HepG2 (cell line): Measurements from ENCODE around the gene FAM83D. TPM values are rescaled to one million over a fixed set of nuclear protein-coding genes. Genes with fewer than 3 reads are reported as not detected.
A peak's percentile ranks its signal among the peaks of the same experiment; 100 is the strongest.

ENCODE experiments used
- CHCHD3 ChIP-seq: sonication (generic); formaldehyde crosslinking; IDR thresholded peaks from 2 replicates; pipeline ENCODE4 v1.8.0; 2022; ENCODE audit warnings: mild to moderate bottlenecking, missing genetic modification reagents, moderate library complexity
- HMG20A ChIP-seq: IDR thresholded peaks from 2 replicates; pipeline ENCODE4 v1.6.1; 2016; ENCODE audit warnings: borderline replicate concordance
- KLF13 ChIP-seq: sonication (generic); formaldehyde crosslinking; IDR thresholded peaks from 2 replicates; pipeline ENCODE4 v1.4.0; 2020; ENCODE audit warnings: mild to moderate bottlenecking, missing genetic modification reagents
- MTF1 ChIP-seq: sonication (generic); formaldehyde crosslinking; IDR thresholded peaks from 2 replicates; pipeline ENCODE4 v1.5.0; 2020; ENCODE audit warnings: missing genetic modification reagents
- YEATS4 ChIP-seq: sonication (generic); formaldehyde crosslinking; IDR thresholded peaks from 2 replicates; pipeline ENCODE4 v1.4.0; 2020; ENCODE audit warnings: missing genetic modification reagents, borderline replicate concordance
- ZNF225 ChIP-seq: sonication (generic); formaldehyde crosslinking; IDR thresholded peaks from 2 replicates; pipeline ENCODE4 v1.4.0; 2020; ENCODE audit warnings: mild to moderate bottlenecking, missing genetic modification reagents
- ZNF329 ChIP-seq: sonication (generic); formaldehyde crosslinking; IDR thresholded peaks from 2 replicates; pipeline ENCODE4 v1.9.0; 2021; ENCODE audit warnings: low read depth, mild to moderate bottlenecking, missing genetic modification reagents
- ZNF572 ChIP-seq: sonication (generic); formaldehyde crosslinking; IDR thresholded peaks from 2 replicates; pipeline ENCODE4 v1.5.1; 2020; ENCODE audit warnings: mild to moderate bottlenecking, missing genetic modification reagents
- ZNF772 ChIP-seq: sonication (generic); formaldehyde crosslinking; IDR thresholded peaks from 2 replicates; pipeline ENCODE4 v1.5.0; 2020; ENCODE audit warnings: mild to moderate bottlenecking, missing genetic modification reagents
- ZSCAN29 ChIP-seq: sonication (generic); formaldehyde crosslinking; conservative IDR thresholded peaks from 2 replicates; pipeline ENCODE4 v1.4.0; 2020; ENCODE audit warnings: mild to moderate bottlenecking, missing genetic modification reagents
- polyA plus RNA-seq, 8 experiments: library from polyadenylated mRNA; depleted of rRNA in 3 of 8; stranded (reverse) in 7 of 8; unstranded in 1 of 8; fragments of >200 nt; fragmentation: Illumina TruSeq in 4 of 8; extraction: Trizol in 4 of 8; gene quantifications; 2 replicates each; pipeline versions ENCODE4 v1.2.1 to v1.2.3, GENCODE V29; 2011 to 2016; ENCODE audit warnings: low read depth in 4 of 8, missing spikeins in 1 of 8, mixed read lengths in 1 of 8; ENCODE audit not compliant: insufficient read depth in 1 of 8
- total RNA-seq, 5 experiments: library from RNA; depleted of rRNA; stranded (reverse); fragments of >200 nt; fragmentation: Illumina TruSeq; extraction: Trizol; gene quantifications; 2 replicates each; pipeline ENCODE4 v1.2.3, GENCODE V29; 2016; ENCODE audit warnings: low read depth in 1 of 5
- TF ChIP-seq, protein P1 (sequence below): sonication (generic); formaldehyde crosslinking; IDR thresholded peaks from 2 replicates; pipeline ENCODE4 v1.5.1; 2020; ENCODE audit warnings: mild to moderate bottlenecking, missing genetic modification reagents
- TF ChIP-seq, protein P2 (sequence below): sonication (generic); formaldehyde crosslinking; IDR thresholded peaks from 2 replicates; pipeline ENCODE4 v1.5.1; 2020; ENCODE audit warnings: missing genetic modification reagents, mild to moderate bottlenecking, borderline replicate concordance
- TF ChIP-seq, protein P3 (sequence below): sonication (generic); formaldehyde crosslinking; IDR thresholded peaks from 2 replicates; pipeline ENCODE4 v1.4.0; 2020; ENCODE audit warnings: missing genetic modification reagents

The FAM83D gene
- total and polyA plus RNA-seq, 2 of the 13 experiments (the other 11 are each of a cell fraction or from before 2014, with no cell fraction given) = 51.4 to 64.0 TPM

DNA sequence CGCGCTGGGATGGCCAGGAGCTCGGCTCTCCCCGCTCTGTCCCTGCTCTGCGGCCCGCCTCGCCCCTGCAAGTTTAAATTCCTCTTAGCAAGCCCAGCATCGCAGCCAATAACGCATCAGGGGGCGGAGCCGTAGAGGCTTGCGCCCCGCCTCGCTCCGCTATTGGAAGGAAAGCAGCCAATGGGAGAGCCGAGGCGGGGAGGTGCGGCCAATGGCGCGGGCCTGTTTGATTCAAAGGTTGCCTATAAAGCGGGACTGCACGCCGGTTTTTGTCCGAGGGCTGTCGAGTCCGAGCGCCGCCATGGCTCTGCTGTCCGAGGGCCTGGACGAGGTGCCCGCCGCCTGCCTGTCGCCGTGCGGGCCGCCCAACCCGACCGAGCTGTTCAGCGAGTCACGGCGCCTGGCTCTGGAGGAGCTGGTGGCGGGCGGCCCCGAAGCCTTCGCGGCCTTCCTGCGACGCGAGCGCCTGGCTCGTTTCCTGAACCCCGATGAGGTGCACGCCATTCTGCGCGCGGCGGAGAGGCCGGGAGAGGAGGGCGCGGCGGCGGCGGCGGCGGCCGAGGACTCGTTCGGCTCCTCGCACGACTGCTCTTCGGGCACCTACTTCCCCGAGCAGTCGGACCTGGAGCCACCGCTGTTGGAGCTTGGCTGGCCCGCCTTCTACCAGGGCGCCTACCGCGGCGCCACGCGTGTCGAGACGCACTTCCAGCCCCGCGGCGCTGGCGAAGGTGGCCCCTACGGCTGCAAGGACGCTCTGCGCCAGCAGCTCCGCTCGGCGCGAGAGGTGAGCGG lies at the start of gene FAM83D (continued):
- TF ChIP-seq, protein P1, sequence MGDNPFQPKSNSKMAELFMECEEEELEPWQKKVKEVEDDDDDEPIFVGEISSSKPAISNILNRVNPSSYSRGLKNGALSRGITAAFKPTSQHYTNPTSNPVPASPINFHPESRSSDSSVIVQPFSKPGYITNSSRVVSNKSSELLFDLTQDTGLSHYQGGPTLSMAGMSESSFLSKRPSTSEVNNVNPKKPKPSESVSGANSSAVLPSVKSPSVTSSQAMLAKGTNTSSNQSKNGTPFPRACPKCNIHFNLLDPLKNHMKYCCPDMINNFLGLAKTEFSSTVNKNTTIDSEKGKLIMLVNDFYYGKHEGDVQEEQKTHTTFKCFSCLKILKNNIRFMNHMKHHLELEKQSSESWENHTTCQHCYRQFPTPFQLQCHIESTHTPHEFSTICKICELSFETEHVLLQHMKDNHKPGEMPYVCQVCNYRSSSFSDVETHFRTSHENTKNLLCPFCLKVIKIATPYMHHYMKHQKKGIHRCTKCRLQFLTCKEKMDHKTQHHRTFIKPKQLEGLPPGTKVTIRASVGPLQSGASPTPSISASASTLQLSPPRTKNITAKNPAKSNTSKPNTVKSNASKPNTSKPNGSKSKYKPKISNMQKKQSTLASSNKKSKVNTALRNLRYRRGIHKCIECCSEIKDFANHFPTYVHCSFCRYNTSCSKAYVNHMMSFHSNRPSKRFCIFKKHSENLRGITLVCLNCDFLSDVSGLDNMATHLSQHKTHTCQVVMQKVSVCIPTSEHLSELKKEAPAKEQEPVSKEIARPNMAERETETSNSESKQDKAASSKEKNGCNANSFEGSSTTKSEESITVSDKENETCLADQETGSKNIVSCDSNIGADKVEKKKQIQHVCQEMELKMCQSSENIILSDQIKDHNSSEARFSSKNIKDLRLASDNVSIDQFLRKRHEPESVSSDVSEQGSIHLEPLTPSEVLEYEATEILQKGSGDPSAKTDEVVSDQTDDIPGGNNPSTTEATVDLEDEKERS (CRISPR knock-in tag) = peak; percentile 100
- peak; percentile 87; the same call in 1 of the 2 replicates for TF ChIP-seq MTF1 (CRISPR knock-in tag)
- peak; percentile 92 for TF ChIP-seq ZNF772 (CRISPR knock-in tag)
- TF ChIP-seq ZNF225 (CRISPR knock-in tag) = peak; percentile 67
- TF ChIP-seq, protein P2, sequence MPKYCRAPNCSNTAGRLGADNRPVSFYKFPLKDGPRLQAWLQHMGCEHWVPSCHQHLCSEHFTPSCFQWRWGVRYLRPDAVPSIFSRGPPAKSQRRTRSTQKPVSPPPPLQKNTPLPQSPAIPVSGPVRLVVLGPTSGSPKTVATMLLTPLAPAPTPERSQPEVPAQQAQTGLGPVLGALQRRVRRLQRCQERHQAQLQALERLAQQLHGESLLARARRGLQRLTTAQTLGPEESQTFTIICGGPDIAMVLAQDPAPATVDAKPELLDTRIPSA (CRISPR knock-in tag) = peak; percentile 95
- TF ChIP-seq HMG20A (CRISPR knock-in tag) = 0 out of 2 replicates have a peak, but pooled peaks have one; percentile 2
- peak; percentile 95 for TF ChIP-seq YEATS4
- TF ChIP-seq ZNF572 (CRISPR knock-in tag) = peak; percentile 85; the same call in 1 of the 2 replicates
- TF ChIP-seq CHCHD3 (CRISPR knock-in tag) = peak; percentile 95; the same call in 1 of the 2 replicates
- TF ChIP-seq ZNF329 (CRISPR knock-in tag) = peak; percentile 32; the same call in 1 of the 2 replicates
- TF ChIP-seq KLF13 (CRISPR knock-in tag) = peak; percentile 82
- no peak; the same call in 1 of the 2 replicates for TF ChIP-seq ZSCAN29
- TF ChIP-seq, protein P3, sequence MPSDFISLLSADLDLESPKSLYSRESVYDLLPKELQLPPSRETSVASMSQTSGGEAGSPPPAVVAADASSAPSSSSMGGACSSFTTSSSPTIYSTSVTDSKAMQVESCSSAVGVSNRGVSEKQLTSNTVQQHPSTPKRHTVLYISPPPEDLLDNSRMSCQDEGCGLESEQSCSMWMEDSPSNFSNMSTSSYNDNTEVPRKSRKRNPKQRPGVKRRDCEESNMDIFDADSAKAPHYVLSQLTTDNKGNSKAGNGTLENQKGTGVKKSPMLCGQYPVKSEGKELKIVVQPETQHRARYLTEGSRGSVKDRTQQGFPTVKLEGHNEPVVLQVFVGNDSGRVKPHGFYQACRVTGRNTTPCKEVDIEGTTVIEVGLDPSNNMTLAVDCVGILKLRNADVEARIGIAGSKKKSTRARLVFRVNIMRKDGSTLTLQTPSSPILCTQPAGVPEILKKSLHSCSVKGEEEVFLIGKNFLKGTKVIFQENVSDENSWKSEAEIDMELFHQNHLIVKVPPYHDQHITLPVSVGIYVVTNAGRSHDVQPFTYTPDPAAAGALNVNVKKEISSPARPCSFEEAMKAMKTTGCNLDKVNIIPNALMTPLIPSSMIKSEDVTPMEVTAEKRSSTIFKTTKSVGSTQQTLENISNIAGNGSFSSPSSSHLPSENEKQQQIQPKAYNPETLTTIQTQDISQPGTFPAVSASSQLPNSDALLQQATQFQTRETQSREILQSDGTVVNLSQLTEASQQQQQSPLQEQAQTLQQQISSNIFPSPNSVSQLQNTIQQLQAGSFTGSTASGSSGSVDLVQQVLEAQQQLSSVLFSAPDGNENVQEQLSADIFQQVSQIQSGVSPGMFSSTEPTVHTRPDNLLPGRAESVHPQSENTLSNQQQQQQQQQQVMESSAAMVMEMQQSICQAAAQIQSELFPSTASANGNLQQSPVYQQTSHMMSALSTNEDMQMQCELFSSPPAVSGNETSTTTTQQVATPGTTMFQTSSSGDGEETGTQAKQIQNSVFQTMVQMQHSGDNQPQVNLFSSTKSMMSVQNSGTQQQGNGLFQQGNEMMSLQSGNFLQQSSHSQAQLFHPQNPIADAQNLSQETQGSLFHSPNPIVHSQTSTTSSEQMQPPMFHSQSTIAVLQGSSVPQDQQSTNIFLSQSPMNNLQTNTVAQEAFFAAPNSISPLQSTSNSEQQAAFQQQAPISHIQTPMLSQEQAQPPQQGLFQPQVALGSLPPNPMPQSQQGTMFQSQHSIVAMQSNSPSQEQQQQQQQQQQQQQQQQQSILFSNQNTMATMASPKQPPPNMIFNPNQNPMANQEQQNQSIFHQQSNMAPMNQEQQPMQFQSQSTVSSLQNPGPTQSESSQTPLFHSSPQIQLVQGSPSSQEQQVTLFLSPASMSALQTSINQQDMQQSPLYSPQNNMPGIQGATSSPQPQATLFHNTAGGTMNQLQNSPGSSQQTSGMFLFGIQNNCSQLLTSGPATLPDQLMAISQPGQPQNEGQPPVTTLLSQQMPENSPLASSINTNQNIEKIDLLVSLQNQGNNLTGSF (CRISPR knock-in tag) = peak; percentile 90
